Measurements from ENCODE around the gene RPGRIP1. TPM values are rescaled to one million over a fixed set of nuclear protein-coding genes. Genes with fewer than 3 reads are reported as not detected.
A peak's percentile ranks its signal among the peaks of the same experiment; 100 is the strongest.

Gene RPGRIP1
- total and polyA plus RNA-seq, 8 donors: 0.08 to 0.31 (median 0.21) TPM; not detected in 3

GRCh38 chr14:21236948-21237797 is 42.7 kb upstream of the RPGRIP1 start:
- TF ChIP-seq CTCF (IDR thresholded peaks at IDR 0.05): no peak
- no peak overlapping the region for H3K4me3 ChIP-seq
- H3K27ac ChIP-seq: no peak overlapping the region
- H3K4me1 ChIP-seq: peaks cover 0 to 66% (median 44%) of the 10 kb centered on the region in 3 donors
- H3K27me3 ChIP-seq: no peaks in the 10 kb centered on the region
- H3K9me3 ChIP-seq: no peaks in the 10 kb centered on the region
- ATAC-seq: no peak
- H3K36me3 ChIP-seq: peaks cover 0 to 13% (median 7%) of the 10 kb centered on the region in 3 donors
- WGBS, 2 donors: 62 to 70% methylated on average over 6 of the region's 6 CpGs
- no peak for DNase-seq
- intact Hi-C loops (cut with DNase I): no loop called here
- FAIRE-seq: no peak

GRCh38 chr14:21238823-21239518 is 40.9 kb upstream of the RPGRIP1 start:
- TF ChIP-seq CTCF (IDR thresholded peaks at IDR 0.05): no peak
- ATAC-seq: no peak
- H3K9me3 ChIP-seq: no peaks in the 10 kb centered on the region
- 91 to 92% methylated on average over 11 of the region's 11 CpGs for WGBS, 2 donors
- no peak overlapping the region for H3K27ac ChIP-seq
- FAIRE-seq: no peak
- H3K4me1 ChIP-seq: peaks cover 0 to 62% (median 44%) of the 10 kb centered on the region in 3 donors
- H3K36me3 ChIP-seq: peaks cover 0 to 10% (median 9%) of the 10 kb centered on the region in 3 donors
- intact Hi-C loops (cut with DNase I): no loop called here
- no peak for DNase-seq
- no peak overlapping the region for H3K4me3 ChIP-seq
- H3K27me3 ChIP-seq: no peaks in the 10 kb centered on the region

GRCh38 chr14:21240417-21240816 is 39.5 kb upstream of the RPGRIP1 start:
- WGBS, 2 donors: 31 to 38% methylated on average over 2 of the region's 2 CpGs
- H3K27me3 ChIP-seq: no peaks in the 10 kb centered on the region
- peaks cover 0 to 9% (median 9%) of the 10 kb centered on the region in 3 donors for H3K36me3 ChIP-seq
- no peak for ATAC-seq
- no peaks in the 10 kb centered on the region for H3K9me3 ChIP-seq
- intact Hi-C loops (cut with DNase I): no loop called here
- H3K27ac ChIP-seq: no peak overlapping the region
- FAIRE-seq: no peak
- DNase-seq: no peak
- H3K4me3 ChIP-seq: no peak overlapping the region
- no peak for TF ChIP-seq CTCF (IDR thresholded peaks at IDR 0.05)
- peaks cover 0 to 57% (median 44%) of the 10 kb centered on the region in 3 donors for H3K4me1 ChIP-seq

- Histone ChIP-seq H3K27me3 (no peaks in the 10 kb centered on the region), H3K27ac (no peak overlapping the region), H3K4me3 (no peak overlapping the region), H3K4me1 (peaks cover 4 to 52% (median 45%) of the 10 kb centered on the region in 3 donors), H3K36me3 (peaks cover 0 to 9% (median 5%) of the 10 kb centered on the region in 3 donors), H3K9me3 (no peaks in the 10 kb centered on the region)
- 73 to 74% methylated on average over 1 of the region's 1 CpG for WGBS, 2 donors
- peak; percentile 9 for FAIRE-seq
- no peak for DNase-seq
- intact Hi-C loops (cut with DNase I): no loop called here
- peak in 1 of 4 donors; percentile 21 for TF ChIP-seq CTCF (IDR thresholded peaks at IDR 0.05)
- peak in 1 of 4 donors; percentile 21 for ATAC-seq
Measured at GRCh38 chr14:21241218-21241819, 38.6 kb upstream of the RPGRIP1 start.

Data from pancreas (tissue), 10 donors.